PC-3 (cell line): ENCODE results near the gene SPC25.

ENCODE experiments used
- EZH2phosphoT487 ChIP-seq: fragments of 300-600 bp; sonication (generic); IDR thresholded peaks from 2 replicates; pipeline ENCODE4 v1.6.1; 2018; ENCODE audit warnings: mild to moderate bottlenecking, antibody characterized with exemption, low read length, borderline replicate concordance
- TF ChIP-seq, protein P1 (sequence below): fragments of 300-600 bp; sonication (generic); conservative IDR thresholded peaks from 2 replicates; pipeline ENCODE4 v1.5.1; 2017; ENCODE audit warnings: antibody characterized with exemption, low read depth, mild to moderate bottlenecking, low read length

DNA sequence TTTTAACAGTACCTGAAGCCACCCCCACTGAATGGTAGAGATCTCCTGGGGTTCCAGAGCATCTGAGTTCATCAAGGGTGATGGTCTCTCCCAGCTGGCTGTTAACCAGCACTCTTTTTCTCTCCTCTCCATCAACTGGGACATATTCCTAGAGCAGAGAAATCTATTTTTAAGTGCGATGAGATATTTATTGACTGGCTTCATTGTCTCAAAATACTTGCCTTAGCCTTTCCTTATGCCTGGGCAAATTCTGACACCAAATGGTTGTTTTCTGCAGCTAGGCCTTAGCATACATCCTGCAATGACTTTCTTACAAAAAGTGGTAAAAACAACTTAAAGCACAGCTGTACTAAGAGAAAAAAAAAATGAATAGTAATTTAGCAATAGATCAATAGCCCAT is 68.2 kb downstream of the SPC25 start:
- TF ChIP-seq, protein P1, sequence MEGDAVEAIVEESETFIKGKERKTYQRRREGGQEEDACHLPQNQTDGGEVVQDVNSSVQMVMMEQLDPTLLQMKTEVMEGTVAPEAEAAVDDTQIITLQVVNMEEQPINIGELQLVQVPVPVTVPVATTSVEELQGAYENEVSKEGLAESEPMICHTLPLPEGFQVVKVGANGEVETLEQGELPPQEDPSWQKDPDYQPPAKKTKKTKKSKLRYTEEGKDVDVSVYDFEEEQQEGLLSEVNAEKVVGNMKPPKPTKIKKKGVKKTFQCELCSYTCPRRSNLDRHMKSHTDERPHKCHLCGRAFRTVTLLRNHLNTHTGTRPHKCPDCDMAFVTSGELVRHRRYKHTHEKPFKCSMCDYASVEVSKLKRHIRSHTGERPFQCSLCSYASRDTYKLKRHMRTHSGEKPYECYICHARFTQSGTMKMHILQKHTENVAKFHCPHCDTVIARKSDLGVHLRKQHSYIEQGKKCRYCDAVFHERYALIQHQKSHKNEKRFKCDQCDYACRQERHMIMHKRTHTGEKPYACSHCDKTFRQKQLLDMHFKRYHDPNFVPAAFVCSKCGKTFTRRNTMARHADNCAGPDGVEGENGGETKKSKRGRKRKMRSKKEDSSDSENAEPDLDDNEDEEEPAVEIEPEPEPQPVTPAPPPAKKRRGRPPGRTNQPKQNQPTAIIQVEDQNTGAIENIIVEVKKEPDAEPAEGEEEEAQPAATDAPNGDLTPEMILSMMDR = no peak
- TF ChIP-seq EZH2phosphoT487 = no peak
